Activated CD4-positive, alpha-beta T cell treated with anti-CD3 and anti-CD28 coated beads for 1 hour (primary cell): ENCODE measurements around the gene TMC3.

Source experiments
- DNase-seq: peaks from one replicate; pipeline ENCODE4 v3.0.0-alpha.2; 2020

TMC3 gene

DNA sequence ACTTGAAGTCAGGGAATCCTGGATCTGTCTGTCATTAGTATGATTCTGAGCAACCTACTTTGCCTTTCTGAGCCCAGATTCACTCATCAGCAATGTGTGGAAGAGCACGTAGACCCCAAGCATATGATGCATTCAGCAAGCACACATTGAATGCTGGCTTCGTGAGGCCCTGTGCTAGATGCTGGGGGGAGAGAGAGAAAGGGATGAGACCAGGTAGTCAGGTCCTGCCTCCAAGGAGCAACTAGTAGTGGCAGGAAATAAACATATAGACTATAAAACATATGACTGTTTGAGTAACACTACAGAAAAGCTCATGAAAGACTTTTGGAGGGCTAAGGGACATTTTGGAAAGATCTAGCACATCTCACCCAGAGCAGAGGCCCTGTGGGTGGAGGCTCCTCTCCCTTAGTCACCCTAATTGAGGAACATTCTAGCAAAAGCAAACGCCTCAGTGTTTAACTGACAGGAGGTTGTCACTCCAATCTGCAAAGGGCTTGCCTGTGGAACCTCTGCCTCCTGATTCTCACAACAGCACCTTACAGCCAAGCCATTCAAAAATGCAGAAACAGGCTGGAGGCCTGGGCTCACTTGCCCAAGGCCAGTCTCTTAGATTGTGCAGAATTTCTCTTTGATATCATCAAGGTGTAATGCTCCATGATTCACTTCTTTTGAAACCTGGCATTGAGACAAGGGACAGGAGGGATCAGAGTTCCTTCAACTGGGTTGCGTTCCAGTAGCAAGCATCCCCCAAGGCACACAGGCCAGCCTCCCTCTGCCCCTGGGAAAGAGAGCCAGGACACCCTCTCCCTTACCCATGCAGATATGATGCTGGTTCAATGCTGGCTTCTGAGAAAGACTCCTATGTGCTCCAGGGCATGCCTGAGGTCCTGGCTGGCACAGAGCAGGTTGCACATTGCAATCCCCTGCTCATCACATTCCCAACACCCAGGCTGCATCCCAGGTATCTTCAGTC is 76.1 kb downstream of the TMC3 start:
- DNase-seq: no peak

GRCh38 chr15:81297147-81297572 is 76.9 kb downstream of the TMC3 start:
- DNase-seq: no peak

DNA sequence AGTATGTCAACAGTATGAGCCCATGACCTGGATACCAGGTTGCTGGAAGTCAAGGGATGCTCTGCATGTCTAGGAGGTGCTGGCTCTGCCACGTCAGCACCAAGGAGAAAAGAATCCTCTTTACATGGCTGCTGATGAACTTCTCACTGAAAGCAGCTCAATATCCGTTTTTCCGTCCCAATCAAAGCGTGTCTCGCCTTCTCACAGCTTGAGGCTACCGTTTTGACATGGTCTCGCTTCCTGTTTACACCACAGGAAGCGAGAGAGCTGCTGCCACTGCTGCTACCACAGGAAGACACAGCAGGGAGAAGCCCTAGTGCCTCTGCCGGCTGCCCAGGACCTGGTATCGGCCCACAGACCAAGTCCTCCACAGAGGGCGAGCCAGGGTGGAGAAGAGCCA is 77.3 kb downstream of the TMC3 start:
- DNase-seq: peak; percentile 52

DNA sequence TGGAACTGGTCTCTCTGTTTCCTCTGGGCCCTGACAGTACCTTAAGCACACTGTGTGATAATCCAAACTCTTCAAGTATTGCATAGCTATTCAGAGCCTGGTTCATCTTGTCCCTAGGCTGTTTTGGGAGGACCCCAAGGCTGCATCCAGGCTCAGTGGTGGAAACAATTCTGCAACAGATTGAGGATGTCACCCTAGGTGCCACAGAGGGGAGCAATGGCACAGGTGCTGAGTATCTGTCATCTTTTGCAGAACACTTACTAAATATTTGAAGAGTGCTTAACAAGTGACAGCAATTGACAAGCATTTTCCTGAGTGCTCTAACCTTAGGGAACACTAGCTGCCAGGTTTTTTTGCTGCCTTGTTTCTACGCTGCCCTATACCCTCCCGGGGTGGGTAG is 77.8 kb downstream of the TMC3 start:
- no peak for DNase-seq

DNA sequence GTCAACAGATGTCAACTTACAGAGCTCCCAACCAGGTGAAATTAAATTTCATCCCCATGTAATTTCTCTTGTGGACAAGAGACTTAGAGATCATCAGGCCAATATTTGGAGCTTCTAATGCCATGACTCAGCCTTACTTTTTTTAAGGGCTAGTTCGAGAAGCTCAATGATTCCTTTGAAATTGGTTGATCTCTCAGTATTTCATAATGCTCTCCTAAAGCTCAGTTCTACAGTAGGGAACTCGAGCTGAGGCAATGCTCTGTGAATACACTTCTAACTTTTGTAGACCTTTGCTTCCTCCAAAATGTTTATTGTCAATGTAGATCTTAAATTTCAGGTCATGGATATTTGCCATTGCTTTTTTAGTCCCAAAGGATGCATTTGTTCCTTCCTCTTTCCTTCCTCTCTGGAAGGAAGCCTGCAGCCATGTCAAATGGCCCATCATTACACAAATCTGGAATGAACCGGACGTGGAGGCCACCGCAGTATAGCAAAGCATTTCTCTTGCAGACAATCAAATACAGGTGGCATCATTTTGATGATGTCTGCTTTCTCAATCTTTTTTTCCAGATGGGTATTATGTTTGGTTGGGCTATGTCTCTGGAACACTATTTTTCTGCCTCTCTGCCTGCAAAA is 78.4 kb downstream of the TMC3 start:
- no peak for DNase-seq

GRCh38 chr15:81294516-81294880 is 79.5 kb downstream of the TMC3 start:
- no peak for DNase-seq

- peak; percentile 47 for DNase-seq
Observed at GRCh38 chr15:81293728-81294515, 80.1 kb downstream of the TMC3 start.

- no peak for DNase-seq
Observed at GRCh38 chr15:81292523-81293001, 81.5 kb downstream of the TMC3 start.

DNA sequence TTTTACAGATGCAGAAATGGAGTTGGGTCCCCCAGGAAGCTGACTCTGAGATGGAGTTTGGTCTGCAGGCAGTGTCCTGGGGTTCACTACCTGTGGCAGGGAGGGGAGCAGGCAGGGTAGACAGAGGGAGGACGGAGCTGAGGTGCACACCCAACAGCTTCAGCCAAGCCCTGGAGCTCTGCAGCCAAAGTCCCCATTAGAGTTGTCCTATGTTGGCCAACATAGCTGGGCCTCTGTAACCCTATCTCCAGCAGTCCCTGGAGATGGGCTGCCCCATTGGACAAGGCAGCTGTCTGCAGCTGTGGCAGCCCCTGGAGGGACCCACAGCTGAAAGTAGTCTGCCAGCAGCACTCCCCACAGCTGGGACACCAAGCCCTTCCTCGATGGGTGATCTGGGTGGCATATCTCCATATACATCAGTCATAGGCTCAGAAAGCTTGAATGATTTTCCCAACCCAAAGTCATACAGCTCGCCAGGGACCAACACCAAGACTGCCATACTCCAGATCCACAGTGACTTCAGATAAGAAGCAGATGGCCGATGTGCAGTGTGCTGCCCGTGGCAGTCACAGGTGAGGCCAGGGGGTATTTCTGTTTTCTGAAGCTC is 82.0 kb downstream of the TMC3 start:
- DNase-seq: no peak

GRCh38 chr15:81289910-81290309 is 84.1 kb downstream of the TMC3 start:
- no peak for DNase-seq

DNA sequence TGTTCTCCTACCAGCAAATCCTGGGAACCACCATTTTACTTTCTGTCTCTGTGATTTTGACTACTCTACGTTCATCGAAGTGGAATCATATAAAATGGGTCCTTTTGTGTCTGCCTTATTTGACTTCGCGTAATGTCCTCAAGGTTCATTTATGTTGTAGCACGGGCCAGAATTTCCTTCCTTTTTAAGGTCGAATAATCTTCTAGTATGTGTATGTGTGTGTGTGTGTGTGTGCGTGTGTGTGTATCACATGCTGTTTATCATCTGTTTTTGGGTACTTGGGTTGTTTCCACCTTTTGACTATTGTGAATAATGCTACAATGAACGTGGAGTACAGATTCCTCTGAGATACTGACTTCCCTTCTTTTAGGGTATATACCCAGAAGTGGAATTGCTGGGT is 85.4 kb downstream of the TMC3 start:
- no peak for DNase-seq

- DNase-seq: no peak
Observed at GRCh38 chr15:81288040-81288439, 86.0 kb downstream of the TMC3 start.

DNA sequence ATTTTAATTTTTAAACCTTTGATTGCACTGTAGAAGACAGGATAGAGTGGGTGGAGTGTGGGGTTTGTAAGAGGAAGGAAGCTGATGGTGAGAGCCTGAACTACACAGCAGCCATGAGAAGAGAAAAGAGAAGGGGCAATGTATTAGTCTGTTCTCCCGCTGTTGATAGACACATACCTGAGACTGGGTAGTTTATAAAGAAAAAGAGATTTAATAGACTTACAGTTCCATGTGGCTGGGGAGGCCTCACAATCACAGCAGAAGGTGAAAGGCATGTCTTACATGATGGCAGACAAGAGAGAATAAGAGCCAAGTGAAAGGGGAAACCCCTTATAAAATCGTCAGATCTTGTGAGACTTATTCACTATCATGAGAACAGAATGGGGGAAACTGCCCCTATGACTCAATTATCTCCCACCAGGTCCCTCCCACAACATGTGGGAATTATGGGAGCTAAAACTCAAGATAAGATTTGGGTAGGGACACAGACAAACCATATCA is 87.3 kb downstream of the TMC3 start:
- no peak for DNase-seq

DNA sequence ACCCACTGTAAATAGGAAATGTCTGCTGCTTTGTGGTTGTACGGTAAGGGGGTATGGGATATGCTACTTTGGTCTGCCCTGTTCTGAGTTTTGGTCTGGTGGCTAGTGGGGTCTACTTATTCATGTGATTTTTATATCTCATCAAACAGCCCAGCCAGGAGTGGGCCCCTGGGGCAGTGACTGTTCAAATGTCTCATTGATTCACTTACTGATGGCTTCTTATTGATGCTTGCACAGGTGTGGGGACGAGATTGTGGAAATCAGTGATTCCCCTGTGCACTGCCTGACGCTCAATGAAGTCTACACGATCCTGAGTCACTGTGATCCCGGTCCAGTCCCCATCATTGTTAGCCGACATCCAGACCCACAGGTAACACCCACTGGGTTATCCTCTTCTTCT is 88.6 kb downstream of the TMC3 start:
- no peak for DNase-seq

DNA sequence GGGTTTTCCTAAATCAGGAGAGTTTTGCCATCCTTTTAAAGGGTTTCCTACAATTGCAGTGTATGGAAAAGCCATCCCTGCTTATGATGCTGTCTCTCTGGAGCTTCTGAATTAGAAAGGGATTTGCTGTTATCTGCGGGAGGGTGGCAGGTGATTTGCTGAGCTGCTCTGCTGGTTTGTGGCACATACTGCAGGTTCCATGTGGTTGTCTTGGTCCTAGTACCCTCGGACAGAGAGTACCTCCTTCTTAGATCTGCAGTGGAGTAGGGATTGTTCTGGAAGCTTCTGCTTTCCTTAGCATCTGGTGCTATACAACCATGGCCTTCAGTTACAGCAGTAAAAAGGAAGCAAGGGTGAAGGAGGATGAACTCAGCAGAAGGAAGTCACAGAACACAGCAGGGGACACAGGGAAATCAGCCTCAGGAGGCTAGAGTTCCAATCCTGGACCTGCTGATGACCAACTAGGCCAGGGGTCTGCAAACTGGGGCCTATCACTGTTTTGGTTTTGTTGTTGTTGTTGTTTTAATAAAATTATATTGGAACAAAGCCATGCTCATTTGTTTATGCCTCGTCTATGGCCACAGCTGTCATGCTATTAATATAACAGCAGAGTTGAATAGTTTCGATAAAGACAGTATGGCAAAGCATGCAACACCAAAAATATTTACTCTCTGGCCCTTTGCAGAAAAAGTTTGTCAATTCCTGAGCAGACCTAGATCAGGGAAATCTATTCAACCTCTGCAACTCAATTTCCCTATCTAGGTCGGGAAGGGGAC is 89.6 kb downstream of the TMC3 start:
- no peak for DNase-seq

- no peak for DNase-seq
Observed at GRCh38 chr15:81282911-81283310, 91.1 kb downstream of the TMC3 start.

GRCh38 chr15:81282606-81282895 is 91.5 kb downstream of the TMC3 start:
- no peak for DNase-seq

GRCh38 chr15:81281766-81282605 is 92.0 kb downstream of the TMC3 start:
- DNase-seq: no peak

GRCh38 chr15:81281456-81281735 is 92.6 kb downstream of the TMC3 start:
- no peak for DNase-seq
